DLD1 (cell line): ENCODE data around the gene CLIC4.

Experiments
- in situ Hi-C: cut with HindIII; loops from 2 replicates; pipeline ENCODE4 v1.10.0; 2017; ENCODE audit warnings: low sequenced_read_pairs

The CLIC4 gene

GRCh38 chr1:24805534-24806301 is 60.5 kb downstream of the CLIC4 start:
- in situ Hi-C loops = loop anchor here (25.0 kb wide), 1 partner anchor 268 kb away; no protein-coding TSS in a partner anchor

- in situ Hi-C loops = loop anchor here (25.0 kb wide), 1 partner anchor 269 kb away; no protein-coding TSS in a partner anchor
Observed at GRCh38 chr1:24806588-24806987, 61.3 kb downstream of the CLIC4 start.

GRCh38 chr1:24811494-24811893 is 66.2 kb downstream of the CLIC4 start:
- in situ Hi-C loops = loop anchor here (25.0 kb wide), 1 partner anchor 274 kb away; no protein-coding TSS in a partner anchor

GRCh38 chr1:24820221-24820620 is 75.0 kb downstream of the CLIC4 start:
- in situ Hi-C loops = loop anchor here (10.0 to 25.0 kb wide), 2 partner anchors 205 to 283 kb away; no protein-coding TSS in a partner anchor

GRCh38 chr1:24822887-24823286 is 77.6 kb downstream of the CLIC4 start:
- in situ Hi-C loops = loop anchor here (10.0 to 25.0 kb wide), 2 partner anchors 202 to 286 kb away; no protein-coding TSS in a partner anchor

DNA sequence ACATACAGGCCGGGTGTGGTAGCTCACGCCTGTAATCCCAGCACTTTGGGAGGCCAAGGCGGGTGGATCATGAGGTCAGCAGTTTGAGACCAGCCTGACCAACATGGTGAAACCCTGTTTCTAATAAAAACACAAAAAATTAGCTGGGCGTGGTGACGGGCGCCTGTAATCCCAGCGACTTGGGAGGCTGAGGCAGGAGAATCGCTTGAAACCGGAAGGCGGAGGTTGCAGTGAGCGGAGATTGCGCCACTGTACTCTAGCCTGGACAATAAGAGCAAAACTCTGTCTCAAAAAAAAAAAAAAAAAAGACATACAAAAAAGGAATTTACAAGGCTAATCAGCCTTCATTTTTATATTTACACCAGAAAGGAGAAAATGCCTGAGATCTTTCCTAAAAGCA is 78.2 kb downstream of the CLIC4 start:
- in situ Hi-C loops = loop anchor here (10.0 to 25.0 kb wide), 2 partner anchors 201 to 286 kb away; no protein-coding TSS in a partner anchor

- in situ Hi-C loops = loop anchor here (10.0 kb wide), 1 partner anchor 200 kb away; no protein-coding TSS in a partner anchor
Observed at GRCh38 chr1:24825174-24825573, 79.9 kb downstream of the CLIC4 start.

DNA sequence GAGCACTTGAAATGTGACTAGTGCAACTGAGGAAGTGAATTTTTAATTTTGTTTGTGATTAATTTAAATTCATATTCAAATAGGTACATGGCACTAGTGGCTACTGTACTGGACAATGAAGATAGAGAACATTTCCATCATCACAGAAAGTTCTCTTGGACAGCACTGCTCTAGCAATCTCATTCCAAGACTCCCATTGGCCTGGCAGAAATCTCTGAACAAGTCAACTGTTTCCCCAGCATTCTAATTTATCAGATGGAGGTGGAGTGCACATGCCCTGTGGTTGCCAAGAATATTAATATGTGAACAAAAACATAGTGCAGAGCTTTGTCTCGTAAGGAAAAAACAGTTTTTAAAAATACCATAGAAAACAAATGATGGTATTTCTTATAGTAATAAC is 81.3 kb downstream of the CLIC4 start:
- in situ Hi-C loops = loop anchor here (10.0 kb wide), 1 partner anchor 198 kb away; no protein-coding TSS in a partner anchor

DNA sequence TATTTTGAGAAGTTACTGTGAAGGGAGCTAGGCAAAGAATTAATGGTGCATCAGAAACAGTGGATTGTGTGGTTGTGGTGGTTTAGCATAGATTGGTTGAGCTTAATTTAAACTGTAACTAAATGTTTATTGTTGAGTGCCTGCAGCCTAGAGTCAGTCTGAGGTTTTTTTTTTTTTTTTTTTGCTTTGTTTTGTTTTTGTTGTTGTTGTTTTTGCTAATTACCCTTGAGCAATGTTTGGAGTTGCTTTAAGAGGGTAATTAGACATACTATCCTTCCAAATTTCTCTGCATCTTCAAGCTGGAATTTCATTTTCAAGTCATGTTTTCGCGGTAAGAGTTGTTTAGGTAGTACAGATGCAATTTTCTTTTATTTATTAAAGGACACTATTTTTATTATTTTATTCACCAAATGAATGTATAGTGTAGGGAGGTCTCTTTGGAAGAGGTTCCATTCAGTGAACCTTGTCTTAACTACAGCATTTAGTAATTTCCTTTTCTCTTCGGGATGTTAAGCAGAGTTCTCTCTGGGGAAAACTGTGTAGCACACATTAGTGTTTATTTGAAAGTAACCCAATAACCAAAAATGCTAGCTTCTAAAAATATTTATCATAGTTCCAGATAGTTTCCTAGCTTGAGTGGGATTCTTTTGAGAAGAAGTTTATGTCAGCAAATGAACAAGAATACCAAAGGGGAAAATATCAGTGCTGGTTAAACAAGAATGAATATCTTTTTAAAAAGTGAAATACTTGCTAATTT is 82.3 kb downstream of the CLIC4 start:
- in situ Hi-C loops = loop anchor here (10.0 kb wide), 1 partner anchor 197 kb away; no protein-coding TSS in a partner anchor

DNA sequence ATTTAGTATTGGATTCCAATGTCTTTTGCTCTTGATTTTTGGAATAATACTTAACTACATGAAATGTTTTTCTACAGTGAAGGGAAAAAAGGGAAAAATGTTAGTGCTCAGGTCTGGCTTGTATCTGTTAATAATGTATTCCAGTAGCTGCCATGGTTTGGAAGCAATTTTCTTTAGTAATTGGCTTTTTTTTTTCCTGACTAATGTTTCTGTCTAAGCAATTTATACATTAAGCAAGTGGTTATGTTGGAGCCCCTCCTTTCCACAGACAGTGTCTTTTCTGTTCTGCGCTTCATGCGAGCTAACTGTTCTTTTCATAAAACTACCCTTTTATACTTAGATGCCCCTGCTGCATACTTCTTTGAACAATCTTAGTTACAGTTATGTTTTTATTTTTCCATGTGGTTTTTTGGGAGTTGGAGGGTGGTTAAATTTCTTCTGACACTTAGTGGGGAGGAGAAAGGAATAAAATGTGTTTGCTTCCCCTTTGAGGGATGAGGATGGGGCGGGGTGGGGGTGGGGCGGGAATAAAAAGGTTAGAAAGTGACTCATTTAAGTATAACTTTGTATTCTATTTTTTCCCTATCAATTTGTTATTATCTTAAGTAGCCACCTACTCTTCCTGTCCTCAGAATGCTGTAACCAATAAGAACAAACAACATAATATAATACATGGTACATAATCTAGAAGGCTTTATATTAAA is 83.1 kb downstream of the CLIC4 start:
- in situ Hi-C loops = loop anchor here (10.0 kb wide), 1 partner anchor 196 kb away; no protein-coding TSS in a partner anchor

- in situ Hi-C loops = loop anchor here (10.0 kb wide), 1 partner anchor 196 kb away; no protein-coding TSS in a partner anchor
Observed at GRCh38 chr1:24828887-24829192, 83.6 kb downstream of the CLIC4 start.

DNA sequence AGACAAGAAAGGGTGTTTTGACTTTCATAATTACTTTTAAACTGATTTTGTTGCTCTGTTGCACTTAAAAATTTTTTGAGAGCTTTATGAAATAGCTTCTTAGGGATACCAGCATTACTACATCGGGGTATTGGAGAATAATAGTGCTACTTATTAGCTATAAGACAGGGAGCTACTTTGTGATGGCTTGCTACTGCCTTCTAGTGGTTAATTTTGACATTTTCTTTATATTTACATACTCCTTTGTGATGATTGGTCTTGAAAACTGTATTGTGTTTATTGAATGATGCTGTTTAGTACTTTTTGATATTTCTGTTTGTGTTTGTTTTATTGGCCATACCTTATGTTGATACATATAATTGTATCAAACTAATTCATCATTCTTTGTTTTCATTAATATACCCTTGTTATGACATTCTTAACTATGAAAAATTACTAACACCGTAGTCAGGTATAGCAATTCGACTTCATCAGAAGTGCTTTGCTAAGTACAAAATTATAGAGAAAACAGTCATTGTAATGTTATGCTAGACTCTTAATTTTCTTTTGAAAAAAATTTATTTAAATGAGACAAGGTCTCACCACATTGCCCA is 85.5 kb downstream of the CLIC4 start:
- in situ Hi-C loops = no loop called here

- in situ Hi-C loops = no loop called here
Observed at GRCh38 chr1:24841593-24841992, 96.3 kb downstream of the CLIC4 start.

DNA sequence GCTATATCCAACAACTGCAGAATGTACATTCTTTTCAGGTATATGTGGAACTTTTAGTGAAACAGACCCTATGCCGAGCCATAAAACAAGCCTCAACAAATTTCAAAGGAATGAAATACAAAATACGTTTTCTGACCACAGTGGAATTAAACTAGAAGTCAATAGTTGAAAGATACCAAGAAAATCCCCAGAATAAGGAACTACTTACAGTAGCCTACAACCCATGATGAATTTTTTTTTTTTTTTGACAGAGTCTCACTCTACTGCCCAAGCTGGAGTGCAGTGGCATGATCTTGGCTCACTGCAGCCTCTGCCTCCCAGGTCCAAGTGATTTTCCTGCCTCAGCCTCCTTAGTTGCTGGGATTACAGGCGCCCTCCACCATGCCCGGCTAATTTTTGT is 101.4 kb downstream of the CLIC4 start:
- in situ Hi-C loops = no loop called here

GRCh38 chr1:24847995-24848881 is 103.0 kb downstream of the CLIC4 start:
- in situ Hi-C loops = no loop called here

GRCh38 chr1:24849672-24850295 is 104.5 kb downstream of the CLIC4 start:
- in situ Hi-C loops = no loop called here

- in situ Hi-C loops = no loop called here
Observed at GRCh38 chr1:24850328-24850920, 105.2 kb downstream of the CLIC4 start.

- in situ Hi-C loops = no loop called here
Observed at GRCh38 chr1:24853649-24854048, 108.4 kb downstream of the CLIC4 start.

DNA sequence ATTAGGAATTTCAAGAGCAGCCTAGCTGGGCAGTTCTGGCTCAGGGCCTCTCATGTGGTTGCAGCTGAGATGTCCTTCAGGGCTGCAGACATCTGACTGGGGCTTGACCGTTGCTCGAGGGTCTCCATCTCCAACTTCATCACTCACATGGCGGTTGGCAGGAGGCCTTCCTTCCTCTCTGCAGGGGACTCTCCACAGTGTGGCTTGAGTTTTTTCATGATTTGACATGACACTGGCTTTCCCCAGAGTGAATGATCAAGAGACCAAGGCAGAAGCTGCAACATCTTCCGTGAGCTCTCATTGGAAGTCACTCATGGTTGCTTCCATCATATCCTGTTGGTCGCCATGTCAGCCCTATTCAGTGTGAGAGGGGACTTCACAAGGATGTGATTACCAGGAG is 110.2 kb downstream of the CLIC4 start:
- in situ Hi-C loops = no loop called here
